WI38 (cell line): Measurements from ENCODE around the gene PRSS22.
A peak's percentile ranks its signal among the peaks of the same experiment; 100 is the strongest.

Source experiments
- H3K4me3 ChIP-seq: 2 replicates; pipeline ENCODE4 v1.5.1; 2011; ENCODE audit warnings: low read depth, mild to moderate bottlenecking, control low read depth, low read length
- TF ChIP-seq, protein P1 (sequence below): IDR thresholded peaks from 2 replicates; pipeline ENCODE4 v1.5.1; 2012; ENCODE audit warnings: low read depth, mild to moderate bottlenecking, control low read depth, low read length

The PRSS22 gene

DNA sequence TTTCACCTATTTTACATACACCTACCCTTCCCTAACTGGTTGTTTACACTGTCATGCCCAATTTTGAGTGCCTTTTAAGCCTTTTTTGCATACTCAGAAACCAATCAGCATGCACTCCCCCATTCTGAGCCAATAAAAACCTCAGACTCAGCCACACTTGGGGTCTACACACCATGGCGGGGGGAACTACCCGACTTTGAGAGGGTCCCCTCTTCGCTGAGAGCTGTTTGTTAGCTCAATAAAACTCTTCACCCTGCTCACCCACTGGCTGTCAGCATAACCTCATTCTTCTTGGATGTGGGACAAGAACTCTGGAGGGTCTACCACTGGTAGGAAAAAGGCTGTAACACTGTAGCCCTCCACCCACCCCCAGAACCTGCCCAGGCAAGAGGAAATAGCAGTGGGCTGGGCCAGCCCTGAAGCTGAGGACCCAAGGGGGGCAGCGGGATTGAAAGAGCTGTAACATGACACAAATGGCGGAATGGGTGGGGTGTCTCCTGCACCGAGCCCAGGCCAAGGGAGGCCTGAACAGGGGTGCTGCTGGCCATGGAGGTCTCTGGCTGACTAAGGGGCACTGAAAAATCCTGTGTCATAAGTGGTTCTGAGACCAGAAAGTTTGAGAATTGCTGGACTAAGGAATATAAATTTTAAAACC, 22.0 kb upstream of the PRSS22 start:
- TF ChIP-seq, protein P1, sequence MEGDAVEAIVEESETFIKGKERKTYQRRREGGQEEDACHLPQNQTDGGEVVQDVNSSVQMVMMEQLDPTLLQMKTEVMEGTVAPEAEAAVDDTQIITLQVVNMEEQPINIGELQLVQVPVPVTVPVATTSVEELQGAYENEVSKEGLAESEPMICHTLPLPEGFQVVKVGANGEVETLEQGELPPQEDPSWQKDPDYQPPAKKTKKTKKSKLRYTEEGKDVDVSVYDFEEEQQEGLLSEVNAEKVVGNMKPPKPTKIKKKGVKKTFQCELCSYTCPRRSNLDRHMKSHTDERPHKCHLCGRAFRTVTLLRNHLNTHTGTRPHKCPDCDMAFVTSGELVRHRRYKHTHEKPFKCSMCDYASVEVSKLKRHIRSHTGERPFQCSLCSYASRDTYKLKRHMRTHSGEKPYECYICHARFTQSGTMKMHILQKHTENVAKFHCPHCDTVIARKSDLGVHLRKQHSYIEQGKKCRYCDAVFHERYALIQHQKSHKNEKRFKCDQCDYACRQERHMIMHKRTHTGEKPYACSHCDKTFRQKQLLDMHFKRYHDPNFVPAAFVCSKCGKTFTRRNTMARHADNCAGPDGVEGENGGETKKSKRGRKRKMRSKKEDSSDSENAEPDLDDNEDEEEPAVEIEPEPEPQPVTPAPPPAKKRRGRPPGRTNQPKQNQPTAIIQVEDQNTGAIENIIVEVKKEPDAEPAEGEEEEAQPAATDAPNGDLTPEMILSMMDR: no peak
- H3K4me3 ChIP-seq: no peak overlapping the region

DNA sequence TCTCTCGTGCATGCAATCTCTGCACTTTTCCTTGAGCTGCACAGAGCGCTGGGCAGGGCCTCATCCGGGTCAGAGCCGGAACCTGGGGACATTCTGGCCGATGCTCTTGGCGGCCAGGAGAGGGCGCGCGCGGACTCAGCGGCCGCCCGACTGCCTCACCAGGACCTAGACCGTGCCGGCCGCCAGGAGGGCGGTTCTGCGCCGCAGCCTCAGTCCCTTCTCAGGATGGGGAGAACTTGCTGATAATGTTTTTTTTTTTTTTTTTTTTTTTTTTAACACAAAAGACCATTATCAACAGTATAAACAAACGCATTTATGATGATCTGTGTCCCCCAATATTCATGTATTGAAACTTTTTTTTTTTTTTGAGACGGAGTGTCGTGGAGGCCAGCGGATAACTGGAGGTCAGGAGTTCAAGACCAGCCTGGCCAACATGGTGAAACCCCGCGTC, 17.0 kb upstream of the PRSS22 start:
- H3K4me3 ChIP-seq: no peak overlapping the region
- TF ChIP-seq, protein P1: peak; percentile 96

DNA sequence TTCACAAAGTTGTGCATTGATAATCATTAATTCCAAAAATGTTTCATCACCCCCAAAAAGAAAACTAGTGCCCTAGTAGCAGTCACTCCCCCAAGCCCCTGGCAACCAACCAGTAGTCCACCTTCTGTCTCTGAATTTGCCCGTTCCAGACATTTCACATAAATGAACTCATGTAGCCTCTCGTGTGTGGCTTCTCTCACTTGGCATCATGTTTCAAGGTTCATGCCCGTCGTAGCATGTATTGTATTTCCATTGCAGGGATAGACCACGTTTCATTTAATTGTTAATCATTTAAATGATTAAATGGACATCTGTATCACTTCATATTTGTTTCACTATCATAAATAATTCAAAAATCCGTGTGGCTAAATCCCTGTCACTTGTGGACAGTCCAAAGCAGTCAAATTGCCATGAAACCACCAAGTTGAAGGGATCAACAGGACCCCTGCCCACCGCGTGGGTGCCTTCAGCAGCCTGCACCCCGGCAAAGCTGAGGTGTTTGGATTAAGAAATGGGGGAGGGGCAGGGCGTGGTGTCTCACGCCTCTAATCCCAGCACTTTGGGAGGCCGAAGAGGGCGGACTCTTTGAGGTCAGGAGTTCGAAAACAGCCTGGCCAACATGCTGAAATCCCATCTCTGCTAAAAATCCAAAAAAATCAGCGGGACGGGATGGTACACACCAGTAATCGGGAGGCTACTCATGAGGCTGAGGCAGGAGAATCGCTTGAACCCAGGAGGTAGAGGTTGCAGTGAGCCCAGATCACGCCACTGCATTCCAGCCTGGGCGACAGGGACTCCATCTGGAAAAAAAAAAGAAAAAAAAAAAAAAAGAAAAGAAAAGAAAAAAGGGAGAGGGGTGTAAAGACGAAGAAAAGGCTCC, 16.3 kb upstream of the PRSS22 start:
- H3K4me3 ChIP-seq: no peak overlapping the region
- TF ChIP-seq, protein P1: no peak

DNA sequence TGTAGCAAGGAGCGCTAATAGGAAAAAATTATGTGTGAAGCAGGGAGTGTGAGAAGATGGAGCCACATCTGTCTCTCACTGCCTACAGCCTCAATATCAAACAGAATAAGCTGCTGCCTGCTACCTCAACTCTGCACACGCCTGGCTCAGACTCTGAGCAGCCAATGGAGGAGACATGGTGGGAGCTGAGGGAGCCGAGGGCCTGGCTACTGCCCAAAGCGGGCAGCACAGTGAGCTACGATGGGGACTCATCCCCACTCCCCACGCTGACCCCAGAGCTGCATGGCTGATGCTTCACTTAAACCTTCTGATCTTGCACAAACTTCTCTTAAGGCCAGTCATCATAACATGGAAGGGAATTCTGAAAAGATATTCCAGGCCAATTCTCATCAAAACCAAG, 14.0 kb upstream of the PRSS22 start:
- H3K4me3 ChIP-seq: no peak overlapping the region
- TF ChIP-seq, protein P1: no peak

DNA sequence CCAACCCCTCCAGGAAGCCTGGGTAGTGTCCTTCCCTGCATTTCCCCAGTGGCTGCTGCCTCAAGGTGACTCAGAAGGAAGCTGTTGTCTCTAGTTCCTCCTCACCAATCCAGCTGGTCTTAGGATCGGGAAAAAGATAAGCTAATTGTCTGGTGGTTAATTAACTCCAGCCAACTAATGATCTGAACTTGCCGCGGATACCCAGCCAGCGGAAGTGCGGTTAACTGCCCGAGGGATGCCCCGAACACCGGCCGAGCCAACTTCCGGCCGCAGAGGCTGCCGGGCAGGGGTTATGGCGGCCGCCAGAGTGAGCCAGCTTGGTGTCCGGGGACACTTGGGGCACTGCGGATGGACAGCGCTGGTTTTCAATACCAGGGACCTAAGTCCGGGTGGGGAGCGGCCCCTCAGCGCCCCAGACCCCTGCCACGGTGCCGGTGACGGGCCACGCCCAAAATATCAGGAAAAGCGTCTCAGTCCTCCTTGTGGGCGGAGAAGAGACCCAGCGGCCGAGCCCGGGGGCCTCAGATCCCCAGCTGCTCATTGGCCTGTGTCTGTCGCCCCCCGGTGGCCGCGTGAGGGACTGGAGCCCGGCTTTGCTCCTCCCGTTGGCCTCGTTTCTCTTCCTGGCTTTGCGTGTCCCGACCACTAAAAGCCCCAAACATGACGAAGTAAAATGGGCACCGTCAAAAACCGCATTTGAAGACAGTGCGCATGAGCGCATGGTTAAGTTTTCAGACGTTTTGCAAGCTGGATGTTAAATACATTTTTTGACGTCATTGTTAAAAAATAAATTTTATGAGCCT, 10.2 kb upstream of the PRSS22 start:
- TF ChIP-seq, protein P1: peak; percentile 91
- peak overlapping the region; percentile 66 for H3K4me3 ChIP-seq

DNA sequence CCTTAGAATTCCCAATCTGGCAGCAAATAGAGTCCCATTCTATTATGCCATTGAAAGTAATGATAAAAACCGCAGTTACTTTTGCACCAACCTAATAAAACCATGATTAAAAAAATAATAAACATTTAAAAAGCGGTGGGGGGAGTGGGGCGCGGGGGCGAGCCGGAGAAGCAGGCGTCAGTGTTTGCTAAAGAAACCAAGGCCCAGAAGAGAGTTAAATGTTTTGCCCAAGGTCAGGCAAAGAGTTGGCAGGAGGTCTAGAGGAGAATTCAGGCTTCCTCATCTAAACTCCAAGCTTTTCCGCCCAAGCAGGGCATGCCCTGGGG, 9.7 kb upstream of the PRSS22 start:
- TF ChIP-seq, protein P1: no peak
- H3K4me3 ChIP-seq: peak overlapping the region; percentile 66
